Pancreas (tissue), 10 donors: ENCODE measurements around the gene AXL. TPM values are rescaled to one million over a fixed set of nuclear protein-coding genes. Genes with fewer than 3 reads are reported as not detected.

Experiments
- ATAC-seq, 4 donors: fragments of 200-7000 bp; cut with Tn5 transposase; one replicate each; pipeline versions ENCODE4 v1.8.0 to v1.9.1; 2020; ENCODE audit warnings: mild to moderate bottlenecking in 4 of 4, moderate library complexity in 4 of 4
- DNase-seq, 6 donors: peaks; one replicate each; pipeline ENCODE4 v3.0.0-alpha.2; 2020
- FAIRE-seq: peaks from 2 replicates; lab custom pipeline; 2012; peaks lifted over from hg19 to GRCh38; lab: Jason Lieb, UNC
- H3K27ac ChIP-seq, 4 donors: fragments of 200-600 bp; sonication (generic); 1 replicate in 3 of 4; 2 replicates in 1 of 4; pipeline versions ENCODE4 v1.5.0 to v1.8.0; 2020
- H3K27me3 ChIP-seq, 4 donors: fragments of 200-600 bp; one replicate each; pipeline ENCODE4 v1.8.0; 2021
- H3K36me3 ChIP-seq, 3 donors: fragments of 200-600 bp; sonication (generic) in 1 of 3; one replicate each; pipeline versions ENCODE4 v1.5.0 to v1.8.0; 2020 to 2021
- H3K4me1 ChIP-seq, 3 donors: fragments of 200-600 bp; one replicate each; pipeline ENCODE4 v1.8.0; 2021
- H3K4me3 ChIP-seq, 4 donors: fragments of 200-600 bp; sonication (generic) in 2 of 4; one replicate each; pipeline versions ENCODE4 v1.5.0 to v1.8.0; 2020 to 2021
- H3K9me3 ChIP-seq, 4 donors: fragments of 200-600 bp; one replicate each; pipeline ENCODE4 v1.8.0; 2021
- CTCF ChIP-seq, 4 donors: fragments of 200-600 bp; sonication (generic) in 3 of 4; IDR thresholded peaks; one replicate each; pipeline versions ENCODE4 v1.5.0 to v1.8.0; 2021; ENCODE audit warnings: antibody characterized with exemption in 4 of 4
- WGBS, 2 donors: extraction: QIAGEN DNeasy Blood & Tissue Kit; methylation state at CpG; one replicate each; pipeline ENCODE4 v1.1.7; 2013; 5-methylcytosine and 5-hydroxymethylcytosine counted together
- intact Hi-C, 3 donors: fragments of 100-400 bp; cut with DNase I; formaldehyde crosslinking; loops; one replicate each; pipeline versions ENCODE4 v1.11.1 to v1.14.2; 2022
- polyA plus RNA-seq, 2 donors: library from polyadenylated mRNA; stranded (reverse); fragments of 200-250 nt; gene quantifications; one replicate each; pipeline ENCODE4 v1.2.3, GENCODE V29; 2013
- total RNA-seq, 6 donors: library from RNA; stranded (reverse); fragmentation: NEBNext Ultra II Directional in 4 of 6; extraction: Animal tissue kit (Norgen Biotek cat#: 25700) in 4 of 6; gene quantifications; one replicate each; pipeline versions ENCODE4 v1.2.1 to v1.2.4, GENCODE V29; 2021 to 2023
- donor health status: healthy with polysubstance abuse.
- donor health status: DM: no; HTN: no; CAD: no; lungs with moderate emphysema.
- donor health status: DM: no; HTN: no; CAD: no.
- donor health status: control.
- donor health status: control.
- donor health status: Bipolar disorder and iron deficiency.
- donor health status: DM: yes; HTN: yes; CAD: no.
- donor health status: DM: no; HTN: no; CAD: no.
- donor health status: DM: no; HTN: no; CAD: no.
- donor health status: DM: yes; HTN: yes; CAD: no.

Gene AXL
- total and polyA plus RNA-seq, 8 donors, result 1.2 to 16.6 (median 3.3) TPM

- Histone ChIP-seq H3K27ac (no peak overlapping the region), H3K4me3 (no peak overlapping the region), H3K9me3 (no peaks in the 10 kb centered on the region), H3K4me1 (no peaks in the 10 kb centered on the region), H3K27me3 (peaks cover 0 to 9% (median 0%) of the 10 kb centered on the region in 4 donors), H3K36me3 (no peaks in the 10 kb centered on the region)
- WGBS, 2 donors, result 38 to 55% methylated on average over 26 of the region's 26 CpGs
- ATAC-seq (peak in 2 of 4 donors; percentile 13 to 14), FAIRE-seq (no peak), DNase-seq (no peak)
- no peak for TF ChIP-seq CTCF (IDR thresholded peaks at IDR 0.05)
- intact Hi-C loops, result loop anchor here in 2 of 3 donors (5.0 to 10.0 kb wide), 2 partner anchors 50 to 98 kb away; no protein-coding TSS in a partner anchor
These were observed 11.9 kb upstream of the AXL start for GRCh38 chr19:41206926-41207750.

DNA sequence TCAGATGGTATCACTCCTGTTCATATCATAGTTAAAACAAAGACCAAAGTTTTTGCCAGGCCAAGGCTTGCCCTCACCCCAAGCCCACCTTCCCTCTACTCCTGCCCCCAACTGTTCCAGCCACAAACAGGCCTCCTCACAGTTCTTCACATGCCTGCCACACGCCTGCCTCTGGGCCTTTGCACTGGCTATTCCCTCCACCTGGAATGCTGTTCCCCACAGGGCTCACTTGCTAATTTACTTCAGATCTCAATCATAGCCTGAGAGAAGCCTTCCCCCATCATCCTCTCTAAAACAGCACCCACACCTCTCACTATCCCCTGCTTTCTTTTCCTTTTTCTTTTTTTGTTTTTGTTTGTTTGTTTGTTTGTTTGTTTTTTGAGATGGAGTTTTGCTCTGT is 4.9 kb upstream of the AXL start:
- Histone ChIP-seq H3K36me3 (no peaks in the 10 kb centered on the region), H3K4me3 (no peak overlapping the region), H3K4me1 (no peaks in the 10 kb centered on the region), H3K9me3 (no peaks in the 10 kb centered on the region), H3K27me3 (peaks cover 0 to 9% (median 0%) of the 10 kb centered on the region in 4 donors), H3K27ac (no peak overlapping the region)
- ATAC-seq (no peak), DNase-seq (no peak), FAIRE-seq (no peak)
- TF ChIP-seq CTCF (IDR thresholded peaks at IDR 0.05), result no peak
- WGBS, 2 donors, result 83 to 100% methylated on average over 1 of the region's 1 CpG
- intact Hi-C loops, result no loop called here

DNA sequence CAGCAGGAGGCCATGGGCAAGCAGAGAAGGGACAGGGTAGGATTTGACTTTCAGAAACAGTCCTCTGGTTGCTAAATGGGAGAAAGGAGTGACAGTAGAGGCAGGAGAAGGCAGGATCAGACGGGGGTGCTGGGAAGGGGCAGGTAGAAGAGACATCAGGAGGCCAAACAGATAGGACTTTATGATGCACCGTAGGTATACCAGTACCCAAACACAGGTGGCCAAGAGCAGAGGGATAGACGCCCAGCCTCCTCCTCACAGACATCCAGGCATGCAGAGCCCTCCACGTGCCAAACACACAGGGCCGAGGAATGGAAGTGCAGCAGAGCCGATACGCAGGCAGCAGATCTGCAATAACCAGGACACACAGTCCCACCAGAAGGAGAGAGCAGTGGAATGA is 1.3 kb upstream of the AXL start:
- Histone ChIP-seq H3K27me3 (no peaks in the 10 kb centered on the region), H3K4me3 (no peak overlapping the region), H3K9me3 (no peaks in the 10 kb centered on the region), H3K4me1 (no peaks in the 10 kb centered on the region), H3K27ac (no peak overlapping the region), H3K36me3 (no peaks in the 10 kb centered on the region)
- ATAC-seq, result no peak
- no peak for DNase-seq
- no peak for TF ChIP-seq CTCF (IDR thresholded peaks at IDR 0.05)
- no peak for FAIRE-seq
- 54 to 60% methylated on average over 7 of the region's 7 CpGs for WGBS, 2 donors
- intact Hi-C loops, result loop anchor here in 1 of 3 donors (5.0 kb wide), 1 partner anchor 40 kb away; no protein-coding TSS in a partner anchor

- Histone ChIP-seq H3K9me3 (no peaks in the 10 kb centered on the region), H3K27ac (no peak overlapping the region), H3K36me3 (no peaks in the 10 kb centered on the region), H3K4me1 (no peaks in the 10 kb centered on the region), H3K4me3 (no peak overlapping the region), H3K27me3 (no peaks in the 10 kb centered on the region)
- no peak for ATAC-seq
- intact Hi-C loops, result loop anchor here in 1 of 3 donors (5.0 kb wide), 1 partner anchor 39 kb away; no protein-coding TSS in a partner anchor
- FAIRE-seq, result no peak
- no peak for TF ChIP-seq CTCF (IDR thresholded peaks at IDR 0.05)
- 58 to 66% methylated on average over 7 of the region's 7 CpGs for WGBS, 2 donors
- DNase-seq, result no peak
These were observed 791 bp upstream of the AXL start for GRCh38 chr19:41218249-41218614.
